Sigmoid colon (tissue), 4 donors: ENCODE measurements around the gene CPLANE1.

Experiments used
- EP300 ChIP-seq, 4 donors: sonication (generic); formaldehyde crosslinking; IDR thresholded peaks; one replicate each; pipeline ENCODE4 v1.6.1; 2017; ENCODE audit warnings: antibody characterized with exemption in 4 of 4
- POLR2A ChIP-seq, 2 donors: fragments of 450-650 bp; IDR thresholded peaks; one replicate each; pipeline ENCODE4 v1.6.1; 2016; ENCODE audit warnings: antibody characterized with exemption in 2 of 2, mild to moderate bottlenecking in 2 of 2, moderate library complexity in 2 of 2
- TF ChIP-seq, protein P1 (sequence below), 4 experiments: fragments of 450-650 bp in 3 of 4; fragments of 200-600 bp in 1 of 4; IDR thresholded peaks; one replicate each; pipeline ENCODE4 v1.5.1; 2016 to 2019; ENCODE audit warnings: antibody characterized with exemption in 4 of 4, mild to moderate bottlenecking in 3 of 4, moderate library complexity in 2 of 4

DNA sequence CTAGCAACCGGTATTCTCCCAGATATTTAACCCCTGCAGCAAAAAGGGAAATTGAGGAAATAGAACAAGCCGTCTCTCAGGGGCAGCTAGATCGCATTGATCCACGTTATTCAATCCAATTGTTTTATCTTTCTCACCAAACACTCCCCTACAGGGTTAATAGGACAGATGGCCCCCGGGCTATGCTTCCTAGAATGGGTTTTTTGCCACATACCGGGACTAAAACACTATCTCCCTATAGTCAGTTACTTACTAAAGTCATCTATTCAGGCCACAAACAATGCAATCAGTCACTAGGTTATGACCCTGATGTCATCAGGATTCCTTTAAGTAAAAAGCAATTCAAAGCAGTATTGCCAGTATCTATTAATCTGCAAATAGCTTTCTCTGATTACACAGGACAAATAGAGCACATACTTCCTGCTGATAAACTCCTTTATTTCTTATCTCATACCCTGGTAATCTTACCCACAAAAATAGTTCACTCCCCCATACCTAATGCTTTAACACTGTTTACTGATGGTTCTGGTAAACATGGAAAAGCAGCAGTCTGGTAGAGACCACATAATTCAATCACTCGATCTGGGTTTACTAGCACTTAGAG lies 159.0 kb downstream of the CPLANE1 start:
- TF ChIP-seq, protein P1, sequence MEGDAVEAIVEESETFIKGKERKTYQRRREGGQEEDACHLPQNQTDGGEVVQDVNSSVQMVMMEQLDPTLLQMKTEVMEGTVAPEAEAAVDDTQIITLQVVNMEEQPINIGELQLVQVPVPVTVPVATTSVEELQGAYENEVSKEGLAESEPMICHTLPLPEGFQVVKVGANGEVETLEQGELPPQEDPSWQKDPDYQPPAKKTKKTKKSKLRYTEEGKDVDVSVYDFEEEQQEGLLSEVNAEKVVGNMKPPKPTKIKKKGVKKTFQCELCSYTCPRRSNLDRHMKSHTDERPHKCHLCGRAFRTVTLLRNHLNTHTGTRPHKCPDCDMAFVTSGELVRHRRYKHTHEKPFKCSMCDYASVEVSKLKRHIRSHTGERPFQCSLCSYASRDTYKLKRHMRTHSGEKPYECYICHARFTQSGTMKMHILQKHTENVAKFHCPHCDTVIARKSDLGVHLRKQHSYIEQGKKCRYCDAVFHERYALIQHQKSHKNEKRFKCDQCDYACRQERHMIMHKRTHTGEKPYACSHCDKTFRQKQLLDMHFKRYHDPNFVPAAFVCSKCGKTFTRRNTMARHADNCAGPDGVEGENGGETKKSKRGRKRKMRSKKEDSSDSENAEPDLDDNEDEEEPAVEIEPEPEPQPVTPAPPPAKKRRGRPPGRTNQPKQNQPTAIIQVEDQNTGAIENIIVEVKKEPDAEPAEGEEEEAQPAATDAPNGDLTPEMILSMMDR (IDR thresholded peaks at IDR 0.05): no peak
- TF ChIP-seq EP300 (IDR thresholded peaks at IDR 0.05): no peak
- TF ChIP-seq POLR2A (IDR thresholded peaks at IDR 0.05): no peak
